Measurements from ENCODE around the gene KDM3B. TPM values are rescaled to one million over a fixed set of nuclear protein-coding genes. Genes with fewer than 3 reads are reported as not detected.

KDM3B gene
- total RNA-seq, 4 donors from 2014 or later, result 21.8 to 96.4 (median 51.5) TPM

GRCh38 chr5:138418444-138418843 lies 66.0 kb downstream of the KDM3B start:
- no peak for DNase-seq
- H3K4me1 ChIP-seq, result no peaks in the 10 kb centered on the region
- no peaks in the 10 kb centered on the region for H3K36me3 ChIP-seq
- H3K27ac ChIP-seq, result no peak overlapping the region
- intact Hi-C loops (cut with DNase I; ENCODE audit: low total_unique reads), result no loop called here
- H3K27me3 ChIP-seq, result no peaks in the 10 kb centered on the region
- H3K4me3 ChIP-seq, result no peak overlapping the region
- no peaks in the 10 kb centered on the region for H3K9me3 ChIP-seq
- TF ChIP-seq CTCF (IDR thresholded peaks at IDR 0.05) (no peak), POLR2A (IDR thresholded peaks at IDR 0.05) (no peak)

- H3K9me3 ChIP-seq, result no peaks in the 10 kb centered on the region
- DNase-seq, result no peak
- H3K27me3 ChIP-seq, result no peaks in the 10 kb centered on the region
- TF ChIP-seq POLR2A (IDR thresholded peaks at IDR 0.05) (no peak), CTCF (IDR thresholded peaks at IDR 0.05) (no peak)
- no peak overlapping the region for H3K27ac ChIP-seq
- intact Hi-C loops (cut with DNase I; ENCODE audit: low total_unique reads), result no loop called here
- no peak overlapping the region for H3K4me3 ChIP-seq
- H3K36me3 ChIP-seq, result no peaks in the 10 kb centered on the region
- H3K4me1 ChIP-seq, result no peaks in the 10 kb centered on the region
Observed at GRCh38 chr5:138425079-138425478, 72.6 kb downstream of the KDM3B start.

- no peaks in the 10 kb centered on the region for H3K36me3 ChIP-seq
- no peak for TF ChIP-seq POLR2A (IDR thresholded peaks at IDR 0.05)
- TF ChIP-seq CTCF (IDR thresholded peaks at IDR 0.05), result no peak
- no peak overlapping the region for H3K4me3 ChIP-seq
- no peak overlapping the region for H3K27ac ChIP-seq
- DNase-seq, result no peak
- H3K4me1 ChIP-seq, result peaks cover 0 to 3% of the 10 kb centered on the region in 2 donors
- no peaks in the 10 kb centered on the region for H3K9me3 ChIP-seq
- intact Hi-C loops (cut with DNase I; ENCODE audit: low total_unique reads), result no loop called here
- no peaks in the 10 kb centered on the region for H3K27me3 ChIP-seq
Observed at GRCh38 chr5:138435943-138436342, 83.5 kb downstream of the KDM3B start.

GRCh38 chr5:138438003-138438723 lies 85.7 kb downstream of the KDM3B start:
- peak overlapping the region; percentile 37 to 43 for H3K27ac ChIP-seq
- peak overlapping the region in 1 of 2 donors; percentile 40 for H3K4me3 ChIP-seq
- no peak for DNase-seq
- no peaks in the 10 kb centered on the region for H3K36me3 ChIP-seq
- no peaks in the 10 kb centered on the region for H3K27me3 ChIP-seq
- peaks cover 0 to 3% of the 10 kb centered on the region in 2 donors for H3K4me1 ChIP-seq
- intact Hi-C loops (cut with DNase I; ENCODE audit: low total_unique reads), result no loop called here
- TF ChIP-seq CTCF (IDR thresholded peaks at IDR 0.05) (no peak), POLR2A (IDR thresholded peaks at IDR 0.05) (no peak)
- no peaks in the 10 kb centered on the region for H3K9me3 ChIP-seq

DNA sequence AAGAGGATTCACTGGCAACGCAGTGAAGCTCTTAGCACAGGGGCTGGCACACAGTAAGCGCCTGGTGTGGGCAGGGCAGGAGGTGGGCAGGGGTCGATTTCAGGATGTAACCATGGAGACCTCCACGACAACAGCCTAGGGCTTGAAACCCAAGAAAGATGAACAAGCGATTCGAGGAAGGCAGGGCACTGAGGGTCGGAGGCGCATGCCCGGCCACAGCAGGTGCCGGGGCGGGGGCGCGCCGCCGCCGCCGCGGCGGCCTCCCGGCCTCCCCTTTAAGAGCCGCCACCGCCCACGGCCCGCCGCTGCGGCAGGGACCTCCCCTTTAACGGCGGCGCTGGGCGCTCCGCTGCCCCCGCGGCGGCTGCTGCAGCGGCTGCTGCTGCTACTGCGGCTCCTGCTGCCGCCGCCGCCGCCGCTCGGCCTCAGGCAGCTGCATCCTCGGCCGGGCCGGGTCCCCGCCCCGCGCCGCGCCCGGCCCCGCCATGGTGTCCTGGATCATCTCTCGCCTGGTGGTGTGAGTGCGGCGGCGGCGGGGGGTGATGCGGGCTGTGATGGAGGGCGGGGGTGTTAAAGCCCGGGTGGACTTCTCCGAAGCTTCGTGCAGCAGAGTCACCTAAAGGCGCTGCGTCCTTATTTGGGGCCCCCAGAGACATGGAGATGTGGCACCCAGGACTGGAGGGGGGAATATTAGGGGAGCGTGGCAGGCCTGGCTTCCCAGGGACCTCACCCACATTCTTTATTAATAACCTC lies 86.4 kb downstream of the KDM3B start, which contains the start of gene REEP2:
TSS of gene REEP2 (plus strand) at position 334 of the 753 bp plus-strand sequence. CDS start at position 486, 152 bp downstream.
- peaks cover 0 to 3% of the 10 kb centered on the region in 2 donors for H3K4me1 ChIP-seq
- intact Hi-C loops (cut with DNase I; ENCODE audit: low total_unique reads), result no loop called here
- peak within 1 kb of the TSS; percentile 25 to 40 for H3K4me3 ChIP-seq
- no peaks in the 10 kb centered on the region for H3K36me3 ChIP-seq
- H3K9me3 ChIP-seq, result no peaks in the 10 kb centered on the region
- H3K27ac ChIP-seq, result peak within 1 kb of the TSS; percentile 61 to 67
- no peaks in the 10 kb centered on the region for H3K27me3 ChIP-seq
- DNase-seq, result peak in 1 of 2 donors; percentile 49
- TF ChIP-seq POLR2A (IDR thresholded peaks at IDR 0.05), result peak in 1 of 2 donors; percentile 9
- peak in 2 of 4 experiments; percentile 18 to 25 for TF ChIP-seq CTCF (IDR thresholded peaks at IDR 0.05)

Measured in uterus (tissue), 4 donors.